Erythroblast (primary cell): ENCODE results near the gene FAM153A.
"Not testable (repeated sequence)": the region's sequence is repeated elsewhere in the genome, so short reads cannot be mapped to it uniquely, and the experiment has no call there.

Experiments
- GATA1 ChIP-seq: IDR thresholded peaks from 2 replicates; pipeline ENCODE4 v1.6.1; 2011; ENCODE audit warnings: low read depth, mild to moderate bottlenecking, control low read depth, low read length, moderate library complexity
- POLR2A ChIP-seq: IDR thresholded peaks from 2 replicates; pipeline ENCODE4 v1.6.1; 2011; ENCODE audit warnings: mild to moderate bottlenecking, low read length

DNA sequence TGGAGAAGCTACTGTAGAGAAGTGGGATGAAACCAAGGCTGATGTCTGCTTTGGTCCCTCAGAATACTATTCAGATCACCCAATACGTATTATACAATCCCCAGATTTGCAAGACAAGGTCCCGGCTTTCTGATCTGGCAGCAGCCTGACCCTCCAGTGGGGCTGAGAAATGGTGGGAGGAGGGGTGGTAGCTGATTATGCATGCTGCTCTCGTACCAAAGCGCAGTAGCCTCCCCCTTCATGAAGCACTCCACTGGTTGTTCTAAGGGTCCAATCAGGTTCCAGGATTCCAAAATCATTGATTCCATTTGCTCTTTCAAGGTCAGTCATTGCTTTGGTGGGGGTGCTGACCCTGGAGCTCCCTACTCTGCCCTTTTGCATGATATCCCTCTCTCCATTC is 49.6 kb upstream of the FAM153A start:
- not testable (repeated sequence) for TF ChIP-seq POLR2A, GATA1
